KG1 (cell line): Measurements from ENCODE around the gene TANK.
A peak's percentile ranks its signal among the peaks of the same experiment; 100 is the strongest.

Experiments used
- DNase-seq: peaks from one replicate; lab custom pipeline; 2025; lab: John Stamatoyannopoulos, UW

The TANK gene

DNA sequence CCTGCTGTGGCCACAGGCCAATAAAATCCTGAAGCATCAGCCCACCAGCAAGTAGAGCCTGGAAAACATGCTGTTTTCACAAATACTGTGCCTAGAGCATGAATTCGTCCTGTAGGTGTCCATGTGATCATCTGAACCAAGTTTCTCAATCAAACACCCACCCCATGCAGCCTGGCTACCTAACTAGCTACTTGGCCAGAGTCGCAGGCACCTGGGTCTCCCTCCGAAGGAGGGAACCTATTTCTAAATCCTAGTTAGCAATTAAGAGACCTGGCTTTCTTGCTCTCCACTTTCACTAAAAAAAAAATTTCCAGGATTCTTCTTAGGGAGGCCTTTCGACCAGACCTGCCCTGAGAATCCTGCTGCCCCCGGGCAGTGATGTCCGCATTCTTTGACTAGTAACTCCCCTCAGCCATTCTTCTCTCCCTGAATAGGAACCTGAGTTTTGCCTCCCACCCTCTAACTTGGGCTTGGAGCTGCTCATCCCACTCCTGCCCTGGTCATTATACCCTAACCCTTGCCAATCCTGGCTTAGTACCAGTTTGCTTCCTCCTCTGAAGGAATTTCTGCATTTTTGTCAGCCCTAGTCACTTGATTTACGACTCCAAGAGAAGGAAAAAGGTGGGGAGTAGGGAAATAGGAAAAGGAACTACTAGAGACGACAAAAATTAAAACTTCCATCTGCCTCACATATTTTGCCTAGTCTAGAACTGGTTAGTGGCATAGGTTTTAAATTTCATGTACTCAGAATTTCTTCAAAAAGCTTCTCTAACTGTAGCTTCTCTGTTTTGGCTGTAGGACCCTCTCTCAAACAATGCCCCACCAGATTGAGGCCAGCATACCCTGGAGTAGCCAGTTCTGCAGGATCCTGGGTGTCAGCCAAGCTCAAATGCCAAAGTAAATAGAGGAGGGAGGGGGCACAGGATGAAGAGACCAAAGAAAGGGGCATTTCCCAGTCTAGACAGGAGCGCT, 25.4 kb upstream of the TANK start:
- no peak for DNase-seq

DNA sequence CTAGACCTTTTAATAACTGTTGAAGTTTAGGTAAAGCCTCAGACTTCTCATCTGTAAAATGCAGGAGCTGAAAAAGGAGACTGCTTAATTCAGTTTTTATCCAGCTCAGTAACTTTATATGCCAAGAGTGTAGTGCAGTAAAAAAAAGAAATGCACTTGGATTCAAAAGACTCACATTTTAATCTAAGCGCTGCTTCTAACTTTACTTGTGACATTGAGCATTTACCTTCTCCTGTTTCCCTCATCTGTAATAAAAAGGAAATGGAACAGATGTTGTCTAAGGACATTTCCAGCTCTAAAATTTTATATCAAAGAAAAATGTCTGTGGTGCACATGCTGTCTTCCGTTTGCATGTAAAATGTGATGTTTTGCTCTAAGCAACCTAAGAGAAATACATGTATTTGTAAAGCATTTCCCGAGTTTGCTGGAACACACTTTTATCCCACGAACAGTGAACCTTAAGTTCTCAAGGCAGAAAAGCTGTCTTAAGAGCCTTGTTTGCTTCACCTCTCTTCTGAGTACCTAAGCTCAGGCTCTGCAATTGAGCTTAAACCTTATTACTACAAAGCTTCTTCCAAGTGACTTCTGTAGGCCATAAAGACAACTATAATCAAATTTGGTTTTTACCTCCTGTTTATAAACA, 24.2 kb upstream of the TANK start:
- DNase-seq = peak; percentile 75

DNA sequence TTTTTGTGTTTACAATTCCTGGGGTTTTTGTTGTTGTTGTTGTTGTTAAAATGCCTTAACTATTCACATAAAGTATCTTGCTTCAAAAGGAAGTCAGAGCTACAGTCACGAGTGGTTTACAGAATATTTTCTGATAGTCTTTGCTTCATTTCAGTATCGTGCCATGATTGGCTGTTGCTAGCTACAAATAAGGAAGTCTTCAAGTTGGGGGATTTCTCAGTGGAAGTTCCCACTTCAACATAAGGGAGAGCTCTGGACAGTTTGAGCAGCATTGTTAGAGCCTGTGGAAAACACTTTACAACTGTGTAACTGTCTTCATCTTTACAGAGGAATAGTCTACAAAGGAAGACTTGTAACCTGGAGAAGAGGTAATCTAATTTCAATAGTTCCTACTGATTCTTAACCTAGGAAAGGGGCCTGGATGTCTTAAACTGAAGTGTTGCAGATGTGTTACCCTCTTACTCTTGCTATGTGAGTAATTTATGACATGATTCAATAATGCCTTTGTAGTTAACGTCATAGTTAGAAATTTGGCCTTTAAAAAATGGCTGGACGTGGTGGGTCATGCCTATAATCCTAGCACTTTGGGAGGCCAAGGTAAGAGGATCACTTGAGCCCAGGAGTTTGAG, 23.4 kb upstream of the TANK start:
- peak; percentile 78 for DNase-seq

DNA sequence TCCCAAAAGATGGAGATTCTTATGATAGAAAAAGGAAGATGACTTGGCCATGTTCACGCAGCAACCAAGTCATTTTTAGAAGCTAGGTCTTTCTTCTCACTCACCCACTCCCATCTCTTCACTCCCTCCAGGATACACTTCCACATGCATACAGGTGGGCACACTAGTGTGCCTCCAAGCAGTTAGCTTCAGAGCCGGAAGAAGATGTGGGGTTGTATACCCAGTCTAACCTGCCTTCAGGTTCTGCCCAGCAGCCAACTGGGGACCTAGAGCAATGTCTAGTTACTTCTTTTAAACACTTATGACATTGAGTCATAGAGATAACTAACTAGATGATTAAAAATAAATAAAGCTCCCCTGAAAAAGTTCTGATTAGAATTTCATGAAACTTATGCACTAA, 21.8 kb upstream of the TANK start:
- no peak for DNase-seq

DNA sequence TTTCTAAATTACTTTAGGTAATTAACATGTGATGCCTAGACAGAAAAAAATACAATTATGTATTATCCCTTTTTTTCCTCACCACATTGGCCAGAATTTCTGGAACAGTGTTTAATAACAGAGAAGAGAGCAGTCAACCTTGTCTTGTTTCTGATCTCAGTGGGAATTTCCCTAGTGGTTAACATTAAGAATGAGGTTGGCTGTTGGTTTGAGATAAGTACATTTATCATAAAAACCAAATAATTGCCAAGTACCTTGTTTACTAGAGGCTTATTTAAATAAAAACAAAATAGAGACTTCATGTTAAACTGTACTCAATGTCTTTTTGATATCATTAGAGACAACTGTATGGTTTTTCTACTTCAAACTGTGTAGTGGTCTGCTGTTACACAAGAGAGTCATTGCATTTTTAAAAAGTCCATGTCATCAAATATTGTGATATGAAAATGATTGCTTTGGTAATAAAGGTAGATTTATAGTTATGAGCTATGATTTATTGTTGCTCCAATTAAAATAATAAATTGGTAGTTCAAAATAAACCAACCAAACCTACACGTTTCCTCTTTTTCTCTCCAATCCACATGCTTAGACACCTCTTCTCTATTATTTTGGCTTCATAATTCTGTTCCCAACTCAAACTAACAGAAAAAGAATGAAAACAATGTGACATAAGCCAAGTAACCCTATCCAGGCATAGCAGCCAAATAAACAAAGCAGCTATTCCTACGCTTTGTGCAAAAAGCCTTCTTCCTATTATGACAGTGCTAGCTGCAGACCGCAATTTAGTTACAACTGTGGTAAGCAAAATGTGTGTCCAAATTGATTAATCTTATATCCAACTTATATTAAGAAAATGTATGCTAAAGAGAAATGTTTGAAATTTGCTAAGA, 20.9 kb upstream of the TANK start:
- no peak for DNase-seq

DNA sequence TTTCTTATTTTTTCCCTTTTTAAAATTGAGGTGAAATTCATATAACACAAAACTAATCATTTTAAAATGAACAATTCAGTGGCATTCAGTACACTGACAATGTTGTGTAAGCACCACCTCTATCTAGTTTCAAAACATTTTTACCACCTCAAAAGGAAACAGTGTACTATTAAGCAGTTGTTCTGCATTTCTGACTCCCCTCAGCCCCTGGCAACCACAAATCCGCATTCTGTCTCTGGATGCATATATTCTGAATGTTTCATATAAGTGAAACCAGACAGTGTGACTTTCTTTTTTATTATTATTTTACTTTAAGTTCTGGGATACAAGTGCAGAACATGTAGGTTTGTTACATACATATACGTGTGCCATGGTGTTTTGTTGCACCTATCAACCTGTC, 19.2 kb upstream of the TANK start:
- no peak for DNase-seq

DNA sequence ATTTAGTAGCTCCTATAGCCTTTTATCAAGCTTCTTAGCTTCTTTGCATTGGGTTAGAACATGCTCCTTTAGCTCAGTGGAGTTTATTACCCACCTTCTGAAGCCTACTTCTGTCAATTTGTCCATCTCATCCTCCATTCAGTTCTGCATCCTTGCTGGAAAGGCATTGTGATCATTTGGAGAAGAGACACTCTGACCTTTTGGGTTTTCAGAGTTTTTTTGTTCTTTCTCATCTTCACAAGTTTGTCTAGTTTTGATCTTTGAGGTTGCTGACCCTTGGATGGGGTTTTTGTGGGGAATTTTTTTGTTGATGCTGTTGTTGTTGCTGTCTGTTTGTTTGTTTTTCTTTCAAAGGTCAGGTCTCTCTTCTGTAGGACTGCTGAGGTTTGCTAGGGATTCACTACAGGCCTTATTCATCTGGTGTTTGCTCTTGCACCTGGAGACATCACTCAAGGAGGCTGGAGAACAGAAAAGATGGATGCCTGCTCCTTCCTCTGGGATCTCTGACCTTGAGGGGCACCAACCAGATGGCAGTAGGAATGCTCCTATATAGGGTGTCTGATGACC, 13.9 kb upstream of the TANK start:
- no peak for DNase-seq

DNA sequence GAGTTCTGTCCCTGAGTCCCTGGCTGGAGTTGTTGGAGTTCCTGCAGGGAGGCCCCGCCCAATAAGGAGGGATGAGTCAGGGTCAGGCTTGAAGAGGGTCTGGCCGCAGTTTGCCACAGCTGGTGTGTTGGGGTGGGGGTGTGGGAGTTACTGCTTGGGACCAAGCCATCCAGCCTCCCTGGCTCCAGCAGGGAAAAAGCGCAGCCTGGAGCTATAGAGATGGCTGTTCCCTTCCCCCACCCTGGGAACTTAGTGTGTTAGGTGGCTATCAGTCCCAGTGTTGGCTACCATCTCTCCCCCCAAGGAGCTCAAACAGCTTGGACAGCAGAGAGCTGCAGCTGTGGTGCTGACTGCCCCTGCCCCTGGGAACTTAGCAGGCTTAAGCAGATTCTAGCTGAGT, 13.2 kb upstream of the TANK start:
- no peak for DNase-seq

DNA sequence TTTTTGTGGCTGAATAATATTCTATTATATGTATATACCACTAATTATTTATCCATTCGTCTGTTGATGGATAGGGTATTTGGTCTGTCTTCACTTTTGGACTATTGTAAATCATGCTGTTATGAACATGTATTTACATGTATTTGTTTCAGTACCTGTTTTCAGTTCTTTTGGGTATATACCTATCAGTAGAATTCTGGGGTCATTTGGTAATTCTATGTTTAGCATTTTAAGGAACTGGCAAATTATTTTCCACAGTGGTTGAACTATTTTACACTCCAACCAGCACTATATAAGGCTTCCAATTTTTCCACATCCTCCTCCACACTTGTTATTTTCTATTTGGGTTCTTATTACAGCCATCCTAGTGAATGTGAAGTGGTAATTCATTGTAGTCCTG, 12.4 kb upstream of the TANK start:
- no peak for DNase-seq

DNA sequence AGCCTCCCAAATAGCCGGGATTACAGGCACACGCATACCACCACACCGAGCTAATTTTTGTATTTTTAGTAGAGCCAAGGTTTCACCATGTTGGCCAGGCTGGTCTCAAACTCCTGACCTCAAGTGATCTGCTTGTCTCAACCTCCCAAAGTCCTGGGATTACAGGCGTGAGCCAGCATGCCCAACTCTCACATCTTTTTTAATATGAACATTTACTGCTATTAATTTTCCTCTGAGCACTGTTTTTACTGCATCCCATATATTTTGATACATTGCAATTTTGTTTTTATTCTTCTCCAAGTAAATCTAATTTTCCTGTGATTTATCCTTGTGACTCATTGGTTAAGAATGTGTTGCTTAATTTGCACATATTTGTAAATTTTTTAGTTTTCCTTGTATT, 9.5 kb upstream of the TANK start:
- no peak for DNase-seq

DNA sequence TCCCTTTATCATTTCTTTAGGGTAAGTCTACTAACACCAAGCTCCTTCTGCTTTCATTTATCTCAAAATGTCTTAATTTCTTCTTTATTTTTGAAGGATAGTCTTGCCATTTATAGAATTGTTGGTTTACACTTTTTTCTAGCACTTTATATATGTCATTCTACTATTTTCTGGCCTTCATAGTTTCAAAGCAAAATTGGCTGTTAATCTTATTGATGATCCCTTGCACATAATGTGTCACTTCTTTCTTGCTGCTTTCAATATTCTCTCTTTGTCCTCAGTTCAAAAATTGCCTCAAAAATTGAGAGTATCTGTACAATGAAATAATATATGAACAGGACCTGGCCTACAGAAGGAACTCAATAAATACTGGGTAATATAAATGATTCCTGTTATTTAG, 7.9 kb upstream of the TANK start:
- DNase-seq = no peak

DNA sequence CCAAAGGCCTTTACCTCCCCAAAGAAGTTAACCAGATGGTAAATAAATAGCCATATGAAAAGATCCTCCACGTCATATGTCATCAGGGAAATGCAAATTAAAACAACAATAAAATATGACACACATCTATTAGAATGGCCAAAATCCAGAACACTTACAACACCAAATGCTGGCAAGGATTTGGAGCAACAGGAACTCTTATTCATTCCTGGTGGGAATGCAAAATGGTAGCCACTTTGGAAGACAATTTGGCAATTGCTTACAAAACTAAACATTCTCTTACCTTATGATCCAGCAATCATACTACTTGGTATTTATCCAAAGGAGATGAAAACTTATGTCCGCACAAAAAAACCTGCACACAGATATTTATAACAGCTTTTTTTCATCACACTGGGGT, 1.3 kb upstream of the TANK start:
- DNase-seq = no peak

DNA sequence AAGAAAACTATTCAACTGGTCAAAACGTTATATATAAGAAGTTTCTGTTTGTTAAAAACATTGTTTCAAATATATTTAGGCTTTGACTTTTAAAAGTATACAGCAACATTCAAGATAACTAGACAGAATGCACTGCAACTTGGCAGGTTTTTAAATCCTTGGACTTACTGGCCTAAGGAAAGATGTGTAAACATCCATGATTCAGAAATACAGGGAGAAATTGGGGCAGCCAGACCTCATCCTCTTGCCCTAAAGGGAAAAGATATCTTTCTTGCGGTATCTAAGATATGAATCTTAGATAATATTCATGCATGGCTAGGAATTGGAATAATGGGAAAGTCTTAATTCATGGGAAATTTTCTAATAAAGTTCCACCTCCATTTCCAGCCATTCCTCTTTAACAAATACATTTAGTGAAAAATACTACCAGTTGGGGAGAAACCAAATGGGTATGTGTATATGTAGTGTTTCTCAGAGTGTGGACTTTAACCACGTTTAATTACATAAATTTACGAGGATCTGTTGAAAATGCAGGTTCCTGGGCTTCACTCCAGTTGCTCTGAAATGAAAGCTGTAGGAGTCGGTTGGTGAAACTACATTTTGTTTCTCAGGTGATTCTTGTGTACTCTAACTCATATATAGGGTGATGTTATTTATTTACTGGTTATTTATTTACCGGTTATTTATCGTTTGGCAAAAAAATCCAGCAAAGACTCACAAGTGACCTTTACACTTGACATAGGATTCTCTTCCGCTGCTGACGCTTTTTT, 587 bp upstream of the TANK start:
- DNase-seq = no peak

DNA sequence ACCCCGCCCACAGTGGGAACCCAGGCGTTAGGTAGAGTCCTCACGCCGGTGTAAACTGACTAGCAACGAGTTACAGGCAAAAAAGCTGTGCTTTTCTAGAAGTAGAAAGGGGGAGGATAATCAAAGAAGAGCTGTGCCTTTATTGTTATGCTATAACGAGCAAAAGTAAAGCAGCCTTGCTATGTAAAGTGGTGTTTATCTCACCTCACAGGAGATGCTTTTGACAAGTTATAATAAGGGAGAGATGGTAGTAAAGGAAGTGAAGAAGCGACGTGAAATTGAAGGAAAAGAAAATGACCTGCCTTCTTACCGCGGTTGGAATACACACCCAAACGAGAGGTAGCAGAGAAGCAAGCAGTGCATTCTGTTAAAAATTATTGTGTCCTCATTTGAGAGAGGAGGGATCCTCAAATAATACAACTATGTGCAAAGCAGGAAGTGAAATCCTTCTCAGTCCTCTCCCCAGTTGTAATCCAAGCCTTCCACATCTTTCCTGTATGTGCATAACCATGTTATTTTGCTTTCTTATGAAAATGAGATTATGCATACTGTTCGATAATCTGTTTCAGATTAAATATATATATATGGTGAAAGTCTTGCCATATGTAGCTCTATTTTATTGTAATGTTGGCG, 962 bp downstream of the TANK start:
- no peak for DNase-seq

DNA sequence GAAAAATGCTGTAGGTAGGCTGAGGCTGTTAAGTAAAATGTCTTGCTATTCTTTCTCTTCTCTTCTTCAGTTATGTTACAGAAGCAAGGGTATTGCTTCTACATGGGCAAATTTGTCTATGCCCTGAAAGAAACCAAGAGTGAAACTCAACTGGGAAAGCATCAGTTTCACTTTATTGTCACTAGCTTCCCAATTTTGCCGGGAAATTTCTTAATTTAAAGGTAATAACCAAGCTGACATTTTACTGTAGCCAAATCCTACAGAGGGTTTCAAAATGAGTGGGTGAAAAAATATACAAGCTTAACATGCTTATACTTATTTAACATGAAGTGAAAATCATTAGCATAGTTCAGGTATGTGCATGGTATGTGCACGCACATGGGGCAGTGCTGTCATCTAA, 3.2 kb downstream of the TANK start:
- no peak for DNase-seq

DNA sequence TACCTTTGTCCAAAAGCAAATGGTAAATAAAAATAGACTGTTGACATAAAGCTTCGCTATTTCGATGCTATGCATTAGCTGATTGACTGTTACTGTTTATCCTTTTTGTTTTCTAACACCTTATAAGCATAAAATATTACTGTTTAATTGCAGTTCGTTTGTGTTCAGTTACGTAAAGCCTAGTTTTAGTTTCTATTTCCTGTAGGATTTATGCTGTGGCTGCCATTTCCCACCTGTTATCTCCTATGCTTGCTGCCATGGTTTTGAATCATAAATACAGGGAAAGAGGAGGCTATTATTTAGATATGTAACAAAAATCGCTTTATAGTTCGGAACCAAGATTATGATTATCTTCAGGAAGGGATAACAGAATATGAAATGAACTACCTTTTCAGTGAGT, 3.9 kb downstream of the TANK start:
- no peak for DNase-seq

DNA sequence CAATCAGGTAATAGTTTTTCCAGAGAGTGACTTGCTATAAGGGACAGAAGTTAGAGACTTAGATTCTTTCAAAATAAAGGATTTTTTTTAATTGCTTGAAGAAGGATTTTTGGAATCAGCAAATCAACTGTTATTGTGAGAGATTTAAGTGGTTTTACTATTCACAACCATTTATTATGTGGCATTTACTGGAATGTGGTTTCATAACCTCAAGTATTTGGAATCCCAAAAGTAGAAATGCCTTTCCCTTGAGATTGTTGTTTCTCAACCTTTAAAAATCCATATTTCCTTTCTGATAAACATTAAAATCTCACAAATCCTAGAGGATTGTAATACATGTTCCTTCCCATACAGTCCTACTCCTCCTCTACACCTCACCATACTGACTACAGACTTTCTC, 5.0 kb downstream of the TANK start:
- DNase-seq = no peak

DNA sequence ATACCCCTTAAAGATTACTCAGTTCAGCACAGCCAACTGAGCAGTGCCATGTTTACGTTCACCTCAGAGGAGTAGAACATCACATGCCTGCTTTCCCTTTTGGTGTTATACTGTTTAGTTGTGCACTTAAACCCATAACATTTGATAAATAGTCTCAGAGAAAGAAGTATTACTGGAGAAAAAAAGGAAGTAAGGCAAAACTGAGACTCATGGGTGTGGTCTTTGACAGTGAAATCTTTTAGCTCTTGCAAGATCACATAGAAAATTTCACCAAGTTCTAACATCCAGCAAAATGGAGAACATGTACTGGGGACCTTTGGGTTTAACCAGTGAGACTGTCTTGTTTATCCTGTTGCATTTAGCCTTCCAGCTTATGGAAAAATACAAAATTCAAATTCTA, 5.6 kb downstream of the TANK start:
- no peak for DNase-seq

DNA sequence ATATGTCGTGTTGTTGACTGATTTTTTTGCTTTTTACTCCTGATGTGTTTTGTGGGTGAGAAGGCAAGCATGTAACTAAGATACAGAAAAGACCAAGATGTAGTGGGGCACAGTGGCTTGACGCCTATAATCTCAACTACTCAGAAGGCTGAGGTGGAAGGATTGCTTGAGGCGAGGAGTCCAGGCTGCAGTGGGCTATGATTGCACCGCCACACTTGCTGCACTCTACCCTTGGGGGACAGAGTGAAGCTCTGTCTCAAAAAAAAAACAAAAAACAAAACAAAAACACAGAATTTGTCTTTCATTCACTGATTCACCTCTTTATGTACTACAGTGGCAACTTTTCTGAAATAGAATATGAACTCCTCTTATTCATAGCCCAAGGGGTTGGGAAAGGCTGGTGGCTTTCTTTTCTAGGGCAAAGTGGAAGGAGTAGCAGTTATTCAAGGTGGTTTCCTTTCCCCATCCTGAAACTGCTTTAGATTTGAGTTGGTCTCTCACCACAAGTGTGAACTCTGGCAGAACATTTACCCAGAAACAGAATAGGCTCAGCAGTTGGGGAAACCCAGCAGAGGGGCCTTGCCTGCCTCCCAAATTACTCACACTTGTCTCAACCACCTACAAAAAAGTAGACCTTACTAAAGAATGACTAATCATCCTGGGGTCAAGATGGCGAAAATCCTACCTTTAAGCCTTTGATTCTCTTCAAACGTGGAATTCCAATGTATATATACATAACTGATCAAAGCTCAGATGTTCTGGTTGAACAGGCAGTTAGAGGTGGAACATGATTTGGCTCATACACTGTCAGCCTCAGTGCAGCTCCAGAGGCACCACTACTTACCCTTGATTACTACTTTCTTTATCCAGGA, 6.5 kb downstream of the TANK start:
- no peak for DNase-seq

DNA sequence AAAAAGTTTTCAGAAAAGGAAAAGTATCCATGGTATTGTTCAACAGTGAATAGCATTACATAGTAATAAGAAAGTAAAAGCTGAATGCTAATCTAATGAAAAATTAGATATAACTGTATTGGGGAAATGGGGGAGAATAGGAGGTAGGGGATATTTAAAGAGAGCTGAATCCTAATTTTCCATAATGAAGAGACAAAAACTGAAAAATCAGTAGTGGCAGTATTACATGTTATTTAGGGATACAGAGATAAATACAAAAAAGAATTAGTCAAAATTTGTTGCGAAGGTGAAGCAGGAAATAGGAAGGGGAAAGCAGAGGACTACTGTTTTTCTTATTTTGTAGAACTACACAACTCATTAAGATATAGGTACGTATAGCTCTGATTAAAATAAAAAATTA, 9.1 kb downstream of the TANK start:
- no peak for DNase-seq
